ENCODE results near the gene PHLDB2. TPM values are rescaled to one million over a fixed set of nuclear protein-coding genes. Genes with fewer than 3 reads are reported as not detected.
A peak's percentile ranks its signal among the peaks of the same experiment; 100 is the strongest.

PHLDB2 gene
- total RNA-seq, 1 donor from 2014 or later: 37.2 TPM

DNA sequence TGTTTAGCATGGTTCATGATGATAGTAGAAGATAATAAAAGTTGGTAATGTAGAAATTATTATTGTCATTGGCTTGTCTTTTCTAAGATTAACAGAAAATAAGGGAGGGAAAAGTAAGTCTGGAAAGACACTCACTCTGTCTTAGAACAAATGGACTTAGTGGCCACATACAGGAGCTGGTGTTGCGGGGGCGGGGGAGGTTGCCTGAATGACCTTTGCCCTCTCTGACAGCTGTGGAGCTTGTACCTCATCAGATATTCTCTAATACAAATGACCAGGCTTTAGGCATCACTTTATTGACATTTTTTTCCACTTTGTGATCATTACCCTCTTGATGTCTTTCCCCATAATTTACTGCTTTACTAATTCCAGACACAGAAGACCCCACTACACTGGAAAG lies 145.6 kb downstream of the PHLDB2 start:
- Mint-ChIP-seq H3K27ac (no peak overlapping the region), H3K4me1 (peaks cover 23% of the 10 kb centered on the region), H3K9me3 (no peaks in the 10 kb centered on the region), H3K4me3 (no peak overlapping the region), H3K27me3 (ENCODE audit: low read depth) (peaks cover 12% of the 10 kb centered on the region), H3K36me3 (no peaks in the 10 kb centered on the region)
- TF ChIP-seq, protein P1, sequence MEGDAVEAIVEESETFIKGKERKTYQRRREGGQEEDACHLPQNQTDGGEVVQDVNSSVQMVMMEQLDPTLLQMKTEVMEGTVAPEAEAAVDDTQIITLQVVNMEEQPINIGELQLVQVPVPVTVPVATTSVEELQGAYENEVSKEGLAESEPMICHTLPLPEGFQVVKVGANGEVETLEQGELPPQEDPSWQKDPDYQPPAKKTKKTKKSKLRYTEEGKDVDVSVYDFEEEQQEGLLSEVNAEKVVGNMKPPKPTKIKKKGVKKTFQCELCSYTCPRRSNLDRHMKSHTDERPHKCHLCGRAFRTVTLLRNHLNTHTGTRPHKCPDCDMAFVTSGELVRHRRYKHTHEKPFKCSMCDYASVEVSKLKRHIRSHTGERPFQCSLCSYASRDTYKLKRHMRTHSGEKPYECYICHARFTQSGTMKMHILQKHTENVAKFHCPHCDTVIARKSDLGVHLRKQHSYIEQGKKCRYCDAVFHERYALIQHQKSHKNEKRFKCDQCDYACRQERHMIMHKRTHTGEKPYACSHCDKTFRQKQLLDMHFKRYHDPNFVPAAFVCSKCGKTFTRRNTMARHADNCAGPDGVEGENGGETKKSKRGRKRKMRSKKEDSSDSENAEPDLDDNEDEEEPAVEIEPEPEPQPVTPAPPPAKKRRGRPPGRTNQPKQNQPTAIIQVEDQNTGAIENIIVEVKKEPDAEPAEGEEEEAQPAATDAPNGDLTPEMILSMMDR (IDR thresholded peaks at IDR 0.05; ENCODE audit: unreplicated experiment): no peak
- no peak for DNase-seq (ENCODE audit: low spot score in 2 of 2, unreplicated experiment in 2 of 2)

DNA sequence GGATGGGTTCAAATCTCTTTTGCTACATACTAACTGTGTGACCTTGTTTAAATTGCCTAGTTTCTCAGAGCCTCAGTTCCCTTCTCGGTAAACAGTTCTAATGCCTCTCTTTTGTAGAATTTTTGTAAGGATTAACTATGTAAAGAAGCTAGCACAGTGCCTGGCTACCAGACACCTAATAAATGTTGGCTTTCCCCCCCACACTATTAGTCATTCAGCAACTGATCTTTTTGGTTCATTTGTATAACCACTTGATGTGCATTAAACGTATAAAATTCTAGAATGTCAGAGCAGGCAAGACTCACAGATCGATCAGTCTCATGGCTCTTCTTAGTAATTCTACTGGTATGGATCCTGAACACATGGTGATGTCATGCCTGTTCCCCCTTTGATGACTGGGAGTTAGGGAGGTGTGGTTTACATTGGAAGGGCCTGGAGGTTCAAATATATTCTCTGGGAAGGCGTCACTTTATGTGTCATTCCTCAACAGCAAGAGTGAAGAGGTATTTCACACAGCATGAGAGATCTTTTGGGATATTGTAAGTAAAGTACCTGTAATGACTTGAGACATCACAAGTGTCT lies 146.1 kb downstream of the PHLDB2 start:
- Mint-ChIP-seq H3K9me3 (no peaks in the 10 kb centered on the region), H3K4me1 (peaks cover 21% of the 10 kb centered on the region), H3K27ac (no peak overlapping the region), H3K36me3 (no peaks in the 10 kb centered on the region), H3K27me3 (ENCODE audit: low read depth) (peaks cover 9% of the 10 kb centered on the region), H3K4me3 (no peak overlapping the region)
- TF ChIP-seq, protein P1 (IDR thresholded peaks at IDR 0.05; ENCODE audit: unreplicated experiment): no peak
- no peak for DNase-seq (ENCODE audit: low spot score in 2 of 2, unreplicated experiment in 2 of 2)

DNA sequence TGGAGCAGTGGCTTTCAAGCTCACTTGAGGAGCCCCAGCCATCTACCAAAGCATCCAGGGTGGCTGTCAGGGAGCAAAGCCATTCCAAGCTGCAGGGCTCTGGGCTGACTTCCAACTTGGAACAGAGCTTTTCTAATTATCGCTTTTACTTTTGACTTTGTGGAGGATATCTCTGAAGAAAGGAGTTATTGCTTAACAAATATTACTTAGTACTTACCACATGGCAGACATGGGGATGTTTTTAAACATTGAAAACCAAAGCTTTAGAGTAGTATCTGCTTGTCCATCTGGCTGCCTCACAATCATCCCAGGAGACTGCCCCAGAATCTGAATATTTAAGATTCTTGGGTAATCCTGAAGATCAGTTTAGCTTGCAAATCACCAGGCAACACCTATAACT lies 148.6 kb downstream of the PHLDB2 start:
- H3K9me3 Mint-ChIP-seq: no peaks in the 10 kb centered on the region
- no peaks in the 10 kb centered on the region for H3K27me3 Mint-ChIP-seq (ENCODE audit: low read depth)
- TF ChIP-seq, protein P1 (IDR thresholded peaks at IDR 0.05; ENCODE audit: unreplicated experiment): no peak
- H3K4me3 Mint-ChIP-seq: no peak overlapping the region
- peak overlapping the region; percentile 62 for H3K27ac Mint-ChIP-seq
- H3K4me1 Mint-ChIP-seq: peaks cover 27% of the 10 kb centered on the region
- DNase-seq (ENCODE audit: low spot score in 2 of 2, unreplicated experiment in 2 of 2): no peak
- H3K36me3 Mint-ChIP-seq: no peaks in the 10 kb centered on the region

DNA sequence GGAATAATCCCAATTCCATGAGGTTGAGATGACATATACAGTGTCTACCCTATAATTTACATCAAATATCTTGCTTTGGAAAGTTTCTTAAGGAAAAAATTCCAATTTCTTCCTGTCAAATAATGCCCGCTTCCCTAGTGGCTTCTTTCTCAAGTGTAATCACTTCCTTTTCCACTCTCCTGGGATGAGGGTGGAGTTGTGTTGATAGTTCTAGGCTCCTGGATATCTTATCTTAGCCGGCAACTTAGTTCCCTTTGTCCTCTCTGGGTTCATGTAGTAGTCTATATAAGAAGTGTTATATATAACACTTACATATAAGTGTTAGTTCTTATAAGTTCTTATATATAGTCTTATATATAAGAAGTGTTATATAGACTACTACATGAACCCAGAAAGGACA lies 150.6 kb downstream of the PHLDB2 start:
- no peak overlapping the region for H3K4me3 Mint-ChIP-seq
- H3K27ac Mint-ChIP-seq: no peak overlapping the region
- no peaks in the 10 kb centered on the region for H3K27me3 Mint-ChIP-seq (ENCODE audit: low read depth)
- H3K4me1 Mint-ChIP-seq: peaks cover 16% of the 10 kb centered on the region
- H3K9me3 Mint-ChIP-seq: no peaks in the 10 kb centered on the region
- H3K36me3 Mint-ChIP-seq: no peaks in the 10 kb centered on the region
- no peak for DNase-seq (ENCODE audit: low spot score in 2 of 2, unreplicated experiment in 2 of 2)
- TF ChIP-seq, protein P1 (IDR thresholded peaks at IDR 0.05; ENCODE audit: unreplicated experiment): no peak

DNA sequence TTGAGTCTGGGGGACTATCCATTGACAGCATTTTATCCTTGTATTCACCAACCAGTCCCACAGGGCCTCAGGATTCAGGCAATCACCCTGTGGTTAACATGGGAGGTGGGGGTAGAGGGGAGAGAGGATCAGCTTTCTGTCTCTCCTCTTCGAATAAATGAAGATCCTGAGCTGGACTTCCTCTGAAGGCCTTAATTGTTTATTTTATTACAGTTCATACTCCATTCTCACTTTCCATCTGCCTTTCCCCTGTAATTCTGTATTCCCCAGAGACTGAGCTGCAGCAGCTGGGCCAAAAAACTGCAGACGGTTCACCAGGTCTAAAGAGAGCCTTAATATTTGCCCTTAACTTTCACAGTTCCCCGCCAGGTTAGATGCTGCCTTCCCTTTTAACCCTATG lies 151.6 kb downstream of the PHLDB2 start:
- DNase-seq (ENCODE audit: low spot score in 2 of 2, unreplicated experiment in 2 of 2): no peak
- TF ChIP-seq, protein P1 (IDR thresholded peaks at IDR 0.05; ENCODE audit: unreplicated experiment): no peak
- H3K27me3 Mint-ChIP-seq (ENCODE audit: low read depth): no peaks in the 10 kb centered on the region

More for the DNA sequence above, 151.6 kb downstream of the PHLDB2 start:
- no peak overlapping the region for H3K27ac Mint-ChIP-seq
- H3K4me1 Mint-ChIP-seq: peaks cover 16% of the 10 kb centered on the region
- no peaks in the 10 kb centered on the region for H3K9me3 Mint-ChIP-seq
- H3K4me3 Mint-ChIP-seq: no peak overlapping the region
- H3K36me3 Mint-ChIP-seq: no peaks in the 10 kb centered on the region
